Measurements from ENCODE around the gene GTF2IRD1. TPM values are rescaled to one million over a fixed set of nuclear protein-coding genes. Genes with fewer than 3 reads are reported as not detected.
"Not testable (repeated sequence)": the region's sequence is repeated elsewhere in the genome, so short reads cannot be mapped to it uniquely, and the experiment has no call there.

GTF2IRD1 gene
- total RNA-seq, 1 donor from 2014 or later: 16.3 TPM

GRCh38 chr7:74407958-74408357 lies 45.7 kb upstream of the GTF2IRD1 start:
- no peak overlapping the region for H3K27ac ChIP-seq
- intact Hi-C loops (cut with DNase I): loop anchor here (10.0 kb wide), 1 partner anchor 203 kb away; no protein-coding TSS in a partner anchor
- H3K4me1 ChIP-seq: no peaks in the 10 kb centered on the region
- no peak for DNase-seq
- H3K4me3 ChIP-seq: no peak overlapping the region
- H3K9me3 ChIP-seq: no peaks in the 10 kb centered on the region
- H3K27me3 ChIP-seq (ENCODE audit: low read depth): no peaks in the 10 kb centered on the region
- H3K36me3 ChIP-seq: peaks cover 19% of the 10 kb centered on the region
- TF ChIP-seq CTCF (IDR thresholded peaks at IDR 0.05): no peak
- ATAC-seq: no peak

GRCh38 chr7:74409571-74409970 lies 44.1 kb upstream of the GTF2IRD1 start:
- Histone ChIP-seq H3K4me3 (no peak overlapping the region), H3K36me3 (peaks cover 5% of the 10 kb centered on the region), H3K9me3 (no peaks in the 10 kb centered on the region), H3K27me3 (ENCODE audit: low read depth) (no peaks in the 10 kb centered on the region), H3K4me1 (no peaks in the 10 kb centered on the region), H3K27ac (no peak overlapping the region)
- intact Hi-C loops (cut with DNase I): loop anchor here (10.0 kb wide), 1 partner anchor 205 kb away; no protein-coding TSS in a partner anchor
- TF ChIP-seq CTCF (IDR thresholded peaks at IDR 0.05): no peak
- ATAC-seq (no peak), DNase-seq (no peak)

DNA sequence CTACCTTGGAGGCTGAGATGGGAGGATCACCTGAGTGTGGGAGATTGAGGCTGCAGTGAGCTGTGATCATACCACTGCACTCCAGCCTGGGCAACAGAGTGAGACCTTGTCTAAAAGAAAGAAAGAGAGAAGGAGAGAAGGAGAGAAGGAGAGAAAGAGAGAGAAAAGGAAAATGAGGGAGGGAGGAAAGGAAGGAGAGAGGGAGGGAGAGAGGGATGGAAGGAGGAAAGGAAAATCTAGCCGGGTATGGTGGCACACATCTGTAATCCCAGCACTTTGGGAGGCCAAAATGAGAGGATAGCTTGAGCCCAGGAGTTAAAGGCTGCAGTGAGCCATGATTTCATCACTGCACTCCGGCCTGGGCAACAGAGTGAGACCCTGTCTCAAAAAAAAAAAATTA lies 42.9 kb upstream of the GTF2IRD1 start:
- intact Hi-C loops (cut with DNase I): no loop called here
- H3K4me3 ChIP-seq: no peak overlapping the region
- peak in 1 of 2 donors; percentile 13 for ATAC-seq
- H3K36me3 ChIP-seq: no peaks in the 10 kb centered on the region
- H3K27ac ChIP-seq: no peak overlapping the region
- DNase-seq: no peak
- H3K4me1 ChIP-seq: no peaks in the 10 kb centered on the region
- H3K27me3 ChIP-seq (ENCODE audit: low read depth): no peaks in the 10 kb centered on the region
- no peak for TF ChIP-seq CTCF (IDR thresholded peaks at IDR 0.05)
- no peaks in the 10 kb centered on the region for H3K9me3 ChIP-seq

GRCh38 chr7:74411571-74411970 lies 42.1 kb upstream of the GTF2IRD1 start:
- H3K36me3 ChIP-seq; H3K4me1 ChIP-seq; H3K4me3 ChIP-seq; H3K27me3 ChIP-seq (ENCODE audit: low read depth); H3K9me3 ChIP-seq; H3K27ac ChIP-seq; intact Hi-C loops (cut with DNase I); ATAC-seq; DNase-seq: not testable (repeated sequence)

DNA sequence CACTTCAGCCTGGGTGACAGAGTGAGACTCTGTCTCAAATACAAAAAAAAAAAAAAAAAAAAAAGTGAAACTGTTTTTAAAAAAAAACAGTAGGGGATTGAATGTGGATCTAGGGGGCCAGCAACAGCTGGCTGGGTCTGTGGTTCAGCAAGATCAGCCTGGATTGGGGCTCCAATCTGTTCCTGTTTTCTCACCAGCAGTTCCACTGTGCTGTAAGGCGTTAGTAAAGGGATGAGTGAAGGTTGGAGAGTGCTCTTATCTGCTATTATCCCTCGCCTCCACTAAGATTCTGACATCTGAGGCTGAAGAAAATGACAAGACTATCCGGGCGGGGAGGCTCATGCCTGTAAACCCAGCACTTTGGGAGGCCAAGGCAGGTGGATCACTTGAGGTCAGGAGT lies 41.6 kb upstream of the GTF2IRD1 start:
- no peaks in the 10 kb centered on the region for H3K36me3 ChIP-seq
- intact Hi-C loops (cut with DNase I): no loop called here
- DNase-seq (no peak), ATAC-seq (no peak)
- no peaks in the 10 kb centered on the region for H3K4me1 ChIP-seq
- no peaks in the 10 kb centered on the region for H3K9me3 ChIP-seq
- no peaks in the 10 kb centered on the region for H3K27me3 ChIP-seq (ENCODE audit: low read depth)
- H3K27ac ChIP-seq: no peak overlapping the region
- no peak overlapping the region for H3K4me3 ChIP-seq
- no peak for TF ChIP-seq CTCF (IDR thresholded peaks at IDR 0.05)

- no peak for DNase-seq
- no peaks in the 10 kb centered on the region for H3K36me3 ChIP-seq
- H3K9me3 ChIP-seq: no peaks in the 10 kb centered on the region
- no peak for TF ChIP-seq CTCF (IDR thresholded peaks at IDR 0.05)
- H3K4me1 ChIP-seq: no peaks in the 10 kb centered on the region
- intact Hi-C loops (cut with DNase I): no loop called here
- no peak for ATAC-seq
- H3K27ac ChIP-seq: no peak overlapping the region
- no peaks in the 10 kb centered on the region for H3K27me3 ChIP-seq (ENCODE audit: low read depth)
- H3K4me3 ChIP-seq: no peak overlapping the region
These were observed 41.1 kb upstream of the GTF2IRD1 start for GRCh38 chr7:74412603-74413002.

- ATAC-seq; intact Hi-C loops (cut with DNase I); DNase-seq; H3K4me3 ChIP-seq; H3K4me1 ChIP-seq; H3K36me3 ChIP-seq; H3K27me3 ChIP-seq (ENCODE audit: low read depth); H3K27ac ChIP-seq; H3K9me3 ChIP-seq: not testable (repeated sequence)
These were observed 38.9 kb upstream of the GTF2IRD1 start for GRCh38 chr7:74414595-74415333.

Measured in lower lobe of right lung (tissue), 2 donors.